HCT116 (cell line): Measurements from ENCODE around the gene CLCN4.

Experiments used
- CEBPB ChIP-seq: IDR thresholded peaks from 2 replicates; pipeline ENCODE4 v1.6.1; 2012; ENCODE audit warnings: low read depth
- POLR2A ChIP-seq: IDR thresholded peaks from 2 replicates; pipeline ENCODE4 v1.7.0; 2011; ENCODE audit warnings: borderline replicate concordance; ENCODE audit not compliant: insufficient read depth, insufficient read length; ENCODE audit errors: extremely low read depth

DNA sequence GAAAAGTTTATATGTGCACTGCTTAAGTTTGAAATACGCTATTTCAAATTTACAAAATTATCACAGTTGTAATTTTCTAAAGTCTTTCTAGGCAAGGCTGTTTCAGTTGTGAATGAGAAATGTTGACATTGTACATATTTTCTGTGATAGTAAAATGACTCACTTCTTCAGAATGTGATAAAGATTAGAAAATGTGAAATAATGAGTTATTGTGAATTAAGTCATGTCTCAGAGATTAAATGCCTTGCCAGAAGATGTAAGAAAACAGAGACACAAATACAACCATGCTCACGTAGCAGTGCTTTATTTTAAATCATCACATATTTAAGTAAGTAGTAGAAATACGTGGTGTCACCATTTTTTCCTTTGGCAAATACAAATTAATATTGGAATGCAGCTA is 768 bp downstream of the CLCN4 start:
- no peak for TF ChIP-seq POLR2A
- TF ChIP-seq CEBPB, result no peak
